T-helper 2 cell (primary cell): ENCODE measurements around the gene ALDH7A1.
"Not testable (repeated sequence)": the region's sequence is repeated elsewhere in the genome, so short reads cannot be mapped to it uniquely, and the experiment has no call there.

ENCODE experiments used
- DNase-seq, 5 experiments: peaks; one replicate each; pipeline versions ENCODE4 v3.0.0 to v3.0.0-alpha.2; 2012 to 2022

ALDH7A1 gene

GRCh38 chr5:126591549-126591948, 3.5 kb downstream of the ALDH7A1 start:
- no peak for DNase-seq

GRCh38 chr5:126589536-126590297, 5.3 kb downstream of the ALDH7A1 start:
- no peak for DNase-seq

GRCh38 chr5:126587551-126588390, 7.2 kb downstream of the ALDH7A1 start:
- DNase-seq, result no peak

- DNase-seq, result no peak
These were observed 11.3 kb downstream of the ALDH7A1 start for GRCh38 chr5:126583761-126584160.

- DNase-seq, result no peak
These were observed 15.3 kb downstream of the ALDH7A1 start for GRCh38 chr5:126579716-126580115.

DNA sequence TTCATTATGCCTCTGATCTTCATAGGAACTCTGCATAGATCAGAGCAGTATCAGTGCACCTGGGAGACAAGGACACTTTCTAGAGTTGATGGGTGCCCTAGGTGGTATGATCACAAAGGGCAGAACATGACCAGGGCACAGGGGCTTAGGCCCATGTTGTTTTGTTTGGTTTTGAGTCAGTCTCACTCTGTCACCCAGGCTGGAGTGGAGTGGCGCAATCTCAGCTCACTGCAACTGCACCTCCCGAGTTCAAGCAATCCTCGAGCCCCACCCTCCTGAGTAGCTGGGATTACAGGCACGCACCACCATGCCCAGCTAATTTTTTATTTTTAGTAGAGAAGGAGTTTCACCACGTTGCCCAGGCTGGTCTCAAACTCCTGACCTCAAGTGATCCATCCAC, 17.6 kb downstream of the ALDH7A1 start:
- DNase-seq, result no peak

DNA sequence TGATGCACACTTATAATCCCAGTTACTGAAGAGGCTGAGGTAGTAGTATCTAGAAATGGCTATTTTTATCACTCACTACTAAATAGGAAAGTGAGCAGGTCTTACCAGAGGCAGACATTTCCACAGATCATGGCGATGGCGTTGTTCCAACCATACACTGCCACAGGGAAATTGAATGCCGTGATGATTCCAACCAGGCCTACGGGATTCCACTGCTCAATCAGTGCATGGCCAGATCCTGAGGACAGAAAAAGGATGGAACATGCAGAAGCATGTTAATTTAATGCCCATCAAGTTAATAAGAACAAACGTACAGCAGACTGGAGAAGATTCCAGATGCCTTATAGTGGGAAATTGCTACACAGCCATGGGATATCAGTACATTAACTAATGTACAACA, 18.0 kb downstream of the ALDH7A1 start:
- DNase-seq, result no peak

DNA sequence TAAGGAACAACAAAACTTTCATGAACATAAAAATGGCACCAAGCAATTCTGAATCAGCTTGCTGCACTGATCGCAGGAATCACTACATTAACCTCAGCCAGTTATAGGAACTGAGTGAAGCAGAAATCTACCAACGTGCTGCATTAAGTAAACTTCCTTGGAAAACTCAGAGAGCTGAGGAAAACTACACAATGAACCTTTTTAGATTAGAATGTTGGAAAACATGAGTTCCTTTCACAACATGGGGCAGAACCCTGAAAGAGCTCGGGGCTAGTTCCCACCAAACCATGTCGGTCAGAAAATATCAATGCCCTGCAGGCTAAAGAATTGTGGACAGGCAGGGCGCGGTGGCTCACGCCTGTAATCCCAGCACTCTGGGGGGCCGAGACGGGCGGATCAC, 19.4 kb downstream of the ALDH7A1 start:
- DNase-seq, result no peak

DNA sequence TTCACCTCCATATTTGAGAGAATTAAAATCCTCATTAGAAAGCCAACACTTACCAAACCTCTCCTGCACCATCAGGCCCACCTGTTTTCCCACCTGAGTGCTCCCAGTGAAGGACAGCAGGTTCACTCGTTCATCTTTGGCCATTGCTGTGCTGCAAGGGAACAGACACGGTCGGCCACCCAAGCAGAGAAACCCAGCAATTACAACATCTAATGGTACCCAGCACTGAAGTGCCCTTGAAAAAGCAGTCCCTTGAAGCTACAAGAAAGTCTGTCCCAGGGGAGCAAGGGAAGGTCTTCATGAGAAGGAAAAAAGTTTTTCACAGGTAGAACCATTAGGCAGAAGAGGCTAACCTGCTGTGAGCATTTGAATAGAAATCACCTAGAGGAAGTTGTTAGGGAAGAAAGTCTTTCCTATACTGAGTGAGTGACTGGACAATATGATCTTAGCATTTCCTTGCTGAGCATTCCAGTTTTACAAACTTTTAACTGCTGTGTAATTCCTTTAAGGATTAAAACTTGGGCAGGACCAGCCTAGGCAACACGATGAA, 26.7 kb downstream of the ALDH7A1 start:
- no peak for DNase-seq

DNA sequence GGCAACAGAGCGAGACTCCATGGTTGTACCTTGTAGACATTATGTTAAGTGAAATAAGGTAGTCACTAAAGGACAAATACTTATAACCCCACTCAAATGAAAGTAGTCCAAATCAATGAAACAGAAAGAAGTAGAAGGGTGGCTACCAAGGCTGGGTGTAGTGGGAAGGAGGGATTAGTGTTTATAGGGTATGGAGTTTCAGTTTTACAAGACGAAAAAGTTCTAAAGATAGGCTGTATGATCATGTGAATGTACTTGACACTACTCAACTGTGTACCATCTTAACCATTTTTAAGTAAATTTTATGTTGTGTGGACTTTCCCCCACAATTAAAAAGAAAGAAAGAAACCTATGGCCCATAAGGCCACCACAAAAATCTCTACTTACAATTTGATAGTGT, 32.2 kb downstream of the ALDH7A1 start:
- DNase-seq, result no peak

GRCh38 chr5:126561908-126562307, 33.1 kb downstream of the ALDH7A1 start:
- DNase-seq, result no peak

DNA sequence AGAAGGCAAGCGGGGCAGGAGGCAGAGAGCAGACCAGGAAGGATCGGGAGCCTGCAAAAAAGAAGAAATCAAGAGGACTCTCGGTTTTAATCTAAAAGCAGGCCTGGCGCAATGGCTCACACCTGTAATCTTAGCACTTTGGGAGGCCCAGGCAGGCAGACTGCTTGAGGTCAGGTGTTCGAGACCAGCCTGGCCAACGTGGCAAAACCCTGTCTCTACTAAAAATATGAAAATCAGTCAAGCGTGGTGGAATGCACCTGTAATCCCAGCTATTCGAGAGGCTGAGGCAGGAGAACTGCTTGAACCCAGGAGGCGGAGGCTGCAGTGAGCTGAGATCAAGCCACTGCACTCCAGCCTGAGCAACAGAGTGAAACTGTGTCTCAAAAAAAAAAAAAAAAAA, 39.9 kb downstream of the ALDH7A1 start:
- not testable (repeated sequence) for DNase-seq

- DNase-seq, result no peak
These were observed 42.4 kb downstream of the ALDH7A1 start for GRCh38 chr5:126552614-126553013.

- DNase-seq, result peak in 1 of 5 experiments; percentile 45
These were observed 50.8 kb downstream of the ALDH7A1 start for GRCh38 chr5:126544087-126544740.

DNA sequence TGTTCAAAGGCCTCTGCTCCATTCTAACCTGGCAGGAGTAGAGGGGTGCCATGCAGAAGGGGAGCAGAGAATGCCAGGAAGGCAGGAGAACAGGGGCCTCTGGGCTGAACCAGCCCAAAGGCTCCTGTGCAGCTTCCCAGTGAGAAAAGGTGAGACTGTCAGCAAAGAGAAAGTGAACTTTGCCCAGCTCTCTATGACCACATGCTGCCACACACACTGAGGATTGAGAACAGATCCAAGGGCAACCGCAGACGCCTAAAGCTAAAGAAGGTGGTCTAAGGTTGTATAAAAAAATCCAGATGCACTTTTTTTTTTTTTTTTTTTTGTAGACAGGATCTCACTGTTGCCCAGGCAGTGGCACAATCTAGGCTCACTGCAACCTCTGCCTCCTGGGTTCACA, 51.4 kb downstream of the ALDH7A1 start:
- no peak for DNase-seq

DNA sequence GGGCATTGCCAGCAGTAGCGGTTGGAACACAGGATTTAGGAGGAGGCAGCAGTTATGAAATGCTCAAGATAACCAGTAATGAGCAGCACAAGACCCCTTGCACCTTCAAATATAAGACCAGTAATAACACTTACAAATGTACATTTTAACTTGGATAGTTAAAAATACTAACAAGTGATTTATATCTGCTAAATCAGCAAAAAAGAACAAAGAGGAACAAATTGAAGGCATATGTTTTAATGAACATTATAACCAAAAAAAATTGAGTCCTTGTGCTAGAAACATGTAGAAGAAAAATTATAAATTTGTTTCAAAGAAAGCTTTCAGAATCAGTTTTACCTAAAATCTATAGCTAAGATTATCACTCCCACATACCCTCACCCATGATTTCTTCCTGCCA, 52.0 kb downstream of the ALDH7A1 start:
- DNase-seq, result no peak

DNA sequence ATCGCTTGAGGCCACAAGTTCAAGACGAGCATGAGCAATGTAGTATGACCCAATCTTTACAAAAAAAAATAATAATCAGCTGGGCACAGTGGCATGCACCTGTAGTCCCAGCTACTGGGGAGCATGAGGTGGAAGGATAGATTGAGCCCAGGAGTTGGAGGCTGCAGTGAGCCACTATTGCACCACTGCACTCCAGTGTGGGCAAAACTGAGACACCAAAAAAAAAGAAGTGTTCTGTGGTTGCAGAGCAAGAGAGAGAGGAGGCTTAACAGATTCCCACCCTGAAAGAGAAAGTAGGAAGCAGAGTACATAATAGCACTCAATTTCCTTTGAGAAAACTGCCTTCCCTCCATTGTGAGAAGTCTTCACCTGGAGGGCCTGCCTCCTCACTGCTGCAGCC, 52.6 kb downstream of the ALDH7A1 start:
- DNase-seq, result no peak

DNA sequence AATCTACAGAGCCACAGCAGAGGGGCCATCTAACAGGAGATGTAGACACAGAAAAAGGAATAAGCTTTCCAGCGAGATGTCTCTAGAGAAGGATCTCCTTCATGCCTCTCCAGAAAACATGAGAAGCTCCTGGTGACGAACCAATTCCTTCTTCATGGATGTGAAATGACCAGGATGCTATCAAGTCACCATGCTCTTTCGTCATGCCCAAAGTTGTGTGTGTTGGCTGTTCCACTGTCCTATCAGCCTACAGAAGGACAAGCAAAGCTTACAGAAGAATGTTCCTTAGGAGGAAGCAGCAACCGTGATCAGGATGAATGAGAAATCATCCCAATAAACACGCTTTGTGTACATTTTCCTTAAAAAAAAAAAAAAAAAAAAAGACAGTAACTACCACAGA, 54.4 kb downstream of the ALDH7A1 start:
- no peak for DNase-seq

GRCh38 chr5:126538579-126538978, 56.4 kb downstream of the ALDH7A1 start:
- no peak for DNase-seq

DNA sequence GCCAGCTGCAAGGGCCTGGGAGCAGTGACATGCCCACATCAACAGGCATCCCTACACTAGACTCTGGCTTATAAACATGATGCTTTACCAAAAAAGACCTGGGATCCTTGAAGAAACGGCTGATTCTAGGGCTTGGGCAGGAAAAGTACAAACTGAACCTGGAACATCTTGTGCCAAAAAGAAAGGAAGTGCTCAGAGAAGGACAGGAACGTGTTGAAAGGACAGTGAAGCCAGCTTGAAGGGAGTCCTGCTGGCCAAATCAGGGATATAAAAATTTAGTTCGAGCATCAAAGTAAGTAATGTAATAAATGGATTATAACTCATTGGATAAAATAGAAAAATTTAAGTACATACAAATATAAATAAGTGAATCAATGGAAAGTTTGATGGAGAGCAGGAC, 58.1 kb downstream of the ALDH7A1 start:
- DNase-seq, result no peak

DNA sequence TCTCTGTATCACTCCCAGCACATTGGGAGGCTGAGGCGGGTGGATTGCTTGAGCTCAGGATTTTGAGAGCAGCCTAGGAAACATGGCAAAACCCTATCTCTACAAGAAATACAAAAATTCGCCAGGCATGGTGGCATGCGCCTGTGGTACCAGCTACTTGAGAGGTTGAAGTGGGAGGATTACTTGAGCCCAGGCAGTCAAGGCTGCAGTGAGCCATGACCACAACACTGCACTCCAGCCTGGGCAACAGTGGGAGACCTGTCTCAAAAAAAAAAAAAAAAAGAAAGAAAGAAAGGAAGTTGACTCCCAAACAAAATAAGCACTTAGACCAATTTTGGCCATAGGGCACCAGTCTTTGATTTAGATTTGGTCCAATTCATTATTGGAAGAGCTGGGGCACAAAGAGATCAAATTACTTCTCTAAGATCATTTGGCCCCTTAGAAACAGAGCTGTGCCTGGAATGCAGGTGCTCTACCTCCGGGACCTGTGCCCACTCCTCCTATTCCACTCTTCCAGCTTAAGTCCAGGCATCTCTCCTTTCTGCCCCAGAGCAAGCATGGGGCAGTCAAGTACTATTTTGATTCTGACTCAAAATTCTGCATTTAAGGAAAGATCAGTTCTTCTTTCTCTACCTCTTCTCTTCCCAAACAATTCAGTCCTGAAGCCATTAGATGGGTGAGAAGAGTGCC, 59.0 kb downstream of the ALDH7A1 start:
- DNase-seq, result no peak

DNA sequence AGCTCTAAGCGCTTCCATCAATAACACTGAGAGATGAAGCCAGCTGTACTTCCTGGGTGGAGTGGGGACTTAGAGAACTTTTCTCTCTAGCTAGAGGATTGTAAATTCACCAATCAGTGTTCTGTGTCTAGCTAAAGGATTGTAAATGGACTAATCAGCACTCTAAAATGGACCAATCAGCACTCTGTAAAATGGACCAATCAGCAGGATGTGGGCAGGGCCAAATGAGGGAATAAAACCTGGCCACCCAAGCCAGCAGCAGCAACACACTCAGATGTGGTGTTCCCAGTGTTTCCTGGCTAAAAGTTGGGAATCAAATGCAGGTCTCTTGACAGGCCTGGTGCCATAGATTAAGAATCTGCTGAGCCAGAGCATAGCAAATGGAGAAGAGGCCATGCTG, 60.5 kb downstream of the ALDH7A1 start:
- no peak for DNase-seq
